IMR-90 (cell line): ENCODE measurements around the gene CCNK. TPM values are rescaled to one million over a fixed set of nuclear protein-coding genes. Genes with fewer than 3 reads are reported as not detected.

Source experiments
- ATAC-seq: fragments of 200-7000 bp; cut with Tn5 transposase; 2 replicates; pipeline ENCODE4 v1.9.1; 2020; ENCODE audit warnings: low read depth, mild to moderate bottlenecking, moderate library complexity
- BruUV-seq: library from RNA; stranded (reverse); fragments of 400-500 nt; replicated peaks from 2 replicates; lab custom pipeline; 2021; lab: Mats Ljungman, UMichigan
- CTCF ChIA-PET: fragments of 300-600 bp; formaldehyde crosslinking; extraction: SDS; loops from one replicate; lab custom pipeline; 2021; ENCODE audit warnings: antibody characterized with exemption; lab: Yijun Ruan, JAX
- POLR2A ChIA-PET: fragments of 300-600 bp; sonication (Branson Sonifier 250); formaldehyde crosslinking; loops from one replicate; lab custom pipeline; 2022; ENCODE audit warnings: antibody characterized with exemption; ENCODE audit not compliant: unreplicated experiment; lab: Charles Lee
- DNase-seq: peaks from one replicate; pipeline ENCODE4 v3.0.0; 2013
- H2AFZ ChIP-seq: replicated peaks from 2 replicates; pipeline ENCODE3; 2013; ENCODE audit warnings: low read length, mild to moderate bottlenecking; ENCODE audit not compliant: poor library complexity
- H2AK5ac ChIP-seq: 2 replicates; pipeline ENCODE4 v1.6.1; 2013; ENCODE audit warnings: low read depth, low read length, inconsistent platforms
- H2AK9ac ChIP-seq: replicated peaks from 2 replicates; pipeline ENCODE3; 2013; ENCODE audit warnings: mild to moderate bottlenecking, low read depth, low read length, moderate library complexity; ENCODE audit not compliant: poor library complexity
- H2BK120ac ChIP-seq: 2 replicates; pipeline ENCODE4 v1.6.1; 2013; ENCODE audit warnings: low read depth, low read length, inconsistent platforms
- H2BK15ac ChIP-seq: 3 replicates; pipeline ENCODE4 v1.6.1; 2013; ENCODE audit warnings: low read depth, low read length, inconsistent platforms
- H2BK20ac ChIP-seq: 2 replicates; pipeline ENCODE4 v1.6.1; 2013; ENCODE audit warnings: low read depth, mild to moderate bottlenecking, inconsistent platforms, low read length, moderate library complexity
- H2BK5ac ChIP-seq: 2 replicates; pipeline ENCODE4 v1.6.1; 2013; ENCODE audit warnings: mild to moderate bottlenecking, low read depth, low read length, inconsistent platforms; ENCODE audit not compliant: poor library complexity, severe bottlenecking
- H3K14ac ChIP-seq: replicated peaks from 2 replicates; pipeline ENCODE4 v1.6.1; 2013; ENCODE audit warnings: low read depth, low read length, inconsistent platforms
- H3K18ac ChIP-seq: 2 replicates; pipeline ENCODE4 v1.6.1; 2013; ENCODE audit warnings: low read depth, low read length, control low read depth
- H3K23ac ChIP-seq: 2 replicates; pipeline ENCODE4 v1.6.1; 2013; ENCODE audit warnings: low read depth, low read length, inconsistent platforms
- H3K27ac ChIP-seq: 2 replicates; pipeline ENCODE4 v1.5.1; 2013; ENCODE audit warnings: mild to moderate bottlenecking, control low read depth, low read length; ENCODE audit not compliant: insufficient read depth
- H3K27me3 ChIP-seq: 2 replicates; pipeline ENCODE4 v1.6.1; 2013; ENCODE audit warnings: low read length; ENCODE audit not compliant: control insufficient read depth, insufficient read depth
- H3K36me3 ChIP-seq: 2 replicates; pipeline ENCODE4 v1.6.1; 2013; ENCODE audit warnings: low read length, mixed read lengths; ENCODE audit not compliant: control insufficient read depth, insufficient read depth
- H3K4ac ChIP-seq: 2 replicates; pipeline ENCODE4 v1.6.1; 2013; ENCODE audit warnings: low read depth, low read length, inconsistent platforms
- H3K4me1 ChIP-seq: 2 replicates; pipeline ENCODE4 v1.6.1; 2013; ENCODE audit warnings: low read length, mixed read lengths; ENCODE audit not compliant: control insufficient read depth, insufficient read depth
- H3K4me2 ChIP-seq: 2 replicates; pipeline ENCODE4 v1.6.1; 2013; ENCODE audit warnings: low read depth, mild to moderate bottlenecking, control low read depth, low read length, moderate library complexity
- H3K4me3 ChIP-seq: 2 replicates; pipeline ENCODE4 v1.5.1; 2013; ENCODE audit warnings: low read depth, mild to moderate bottlenecking, control low read depth, low read length, moderate library complexity; ENCODE audit not compliant: insufficient read depth
- H3K56ac ChIP-seq: 2 replicates; pipeline ENCODE4 v1.6.1; 2013; ENCODE audit warnings: low read length, inconsistent platforms; ENCODE audit not compliant: insufficient read depth; ENCODE audit errors: extremely low read depth
- H3K79me1 ChIP-seq, 2 experiments: 2 replicates each; pipeline ENCODE4 v1.6.1; 2013; ENCODE audit warnings: low read length in 2 of 2, inconsistent platforms in 1 of 2, low read depth in 1 of 2
- H3K9ac ChIP-seq: 2 replicates; pipeline ENCODE4 v1.6.1; 2013; ENCODE audit warnings: low read depth, low read length, control low read depth
- H3K9me1 ChIP-seq: 2 replicates; pipeline ENCODE4 v1.6.1; 2013; ENCODE audit warnings: low read length, inconsistent platforms; ENCODE audit not compliant: insufficient read depth
- H3K9me3 ChIP-seq: 2 replicates; pipeline ENCODE4 v1.6.1; 2013; ENCODE audit warnings: low read length; ENCODE audit not compliant: control insufficient read depth, insufficient read depth
- H4K20me1 ChIP-seq: 2 replicates; pipeline ENCODE4 v1.6.1; 2013; ENCODE audit warnings: low read length, inconsistent platforms; ENCODE audit not compliant: insufficient read depth
- H4K5ac ChIP-seq: 2 replicates; pipeline ENCODE4 v1.6.1; 2013; ENCODE audit warnings: mild to moderate bottlenecking, low read depth, low read length, control low read depth
- H4K8ac ChIP-seq, 2 experiments: 2 replicates each; pipeline ENCODE4 v1.6.1; 2013; ENCODE audit warnings: low read depth in 2 of 2, low read length in 2 of 2, control low read depth in 1 of 2, inconsistent platforms in 1 of 2
- H4K91ac ChIP-seq: 2 replicates; pipeline ENCODE4 v1.6.1; 2013; ENCODE audit warnings: low read depth, low read length, inconsistent platforms; ENCODE audit not compliant: insufficient read depth
- BHLHE40 ChIP-seq: fragments of 150-350 bp; IDR thresholded peaks from 2 replicates; pipeline ENCODE4 v1.6.1; 2016; ENCODE audit warnings: mild to moderate bottlenecking, low read depth, low read length
- CEBPB ChIP-seq: IDR thresholded peaks from 2 replicates; pipeline ENCODE4 v1.6.1; 2012; ENCODE audit warnings: low read depth, low read length, improper control_type of control experiment
- CHD1 ChIP-seq: IDR thresholded peaks from 2 replicates; pipeline ENCODE4 v1.6.1; 2012; ENCODE audit warnings: low read depth, low read length, improper control_type of control experiment
- FOS ChIP-seq: fragments of 150-350 bp; IDR thresholded peaks from 2 replicates; pipeline ENCODE4 v1.6.1; 2016; ENCODE audit warnings: low read depth, low read length
- MAFK ChIP-seq: IDR thresholded peaks from 2 replicates; pipeline ENCODE4 v1.6.1; 2012; ENCODE audit warnings: low read depth, low read length, improper control_type of control experiment
- MAZ ChIP-seq: IDR thresholded peaks from 2 replicates; pipeline ENCODE4 v1.6.1; 2012; ENCODE audit warnings: low read depth, mild to moderate bottlenecking, low read length, improper control_type of control experiment, moderate library complexity, borderline replicate concordance
- MXI1 ChIP-seq: IDR thresholded peaks from 2 replicates; pipeline ENCODE4 v1.6.1; 2012; ENCODE audit warnings: low read depth, mild to moderate bottlenecking, low read length, moderate library complexity, borderline replicate concordance
- NFE2L2 ChIP-seq: fragments of 150-350 bp; IDR thresholded peaks from 2 replicates; pipeline ENCODE4 v1.6.1; 2016; ENCODE audit warnings: low read depth, mild to moderate bottlenecking, low read length
- POLR2A ChIP-seq: IDR thresholded peaks from 2 replicates; pipeline ENCODE4 v1.6.1; 2012; ENCODE audit warnings: mild to moderate bottlenecking, low read depth, low read length
- RAD21 ChIP-seq: IDR thresholded peaks from 2 replicates; pipeline ENCODE4 v1.6.1; 2012; ENCODE audit warnings: low read length, improper control_type of control experiment
- RCOR1 ChIP-seq: IDR thresholded peaks from 2 replicates; pipeline ENCODE4 v1.6.1; 2012; ENCODE audit warnings: mild to moderate bottlenecking, low read length, improper control_type of control experiment; ENCODE audit not compliant: insufficient replicate concordance
- RFX5 ChIP-seq: IDR thresholded peaks from 2 replicates; pipeline ENCODE4 v1.8.0; 2012; ENCODE audit warnings: low read depth, mild to moderate bottlenecking, low read length, moderate library complexity
- SMC3 ChIP-seq: fragments of 150-350 bp; IDR thresholded peaks from 2 replicates; pipeline ENCODE4 v1.6.1; 2016; ENCODE audit warnings: low read depth, mild to moderate bottlenecking, antibody characterized with exemption, low read length, moderate library complexity
- WGBS, 2 experiments: methylation state at CpG; one replicate each; pipeline versions ENCODE4 v1.1.5 to v1.1.7; 2013; ENCODE audit warnings: missing lambda C conversion rate in 2 of 2; ENCODE audit not compliant: insufficient read length in 1 of 2; ENCODE audit errors: extremely low coverage in 2 of 2; 5-methylcytosine and 5-hydroxymethylcytosine counted together
- dilution Hi-C: fragments of 300-500 bp; cut with HindIII; formaldehyde crosslinking; loops from one replicate; pipeline ENCODE4 v1.14.3; 2018; ENCODE audit warnings: low sequenced_read_pairs; ENCODE audit not compliant: unreplicated experiment
- in situ Hi-C: fragments of 300-500 bp; cut with MboI; formaldehyde crosslinking; loops from 3 replicates; pipeline ENCODE4 v1.14.3; 2019; ENCODE audit warnings: low sequenced_read_pairs, inconsistent platforms, mixed read lengths
- intact Hi-C: fragments of 100-400 bp; cut with micrococcal nuclease; formaldehyde crosslinking; loops from 2 replicates; pipeline ENCODE4 v1.10.0; 2022
- polyA plus RNA-seq, 3 experiments: library from polyadenylated mRNA; depleted of rRNA; stranded (reverse); fragments of >200 nt; gene quantifications; 2 replicates each; pipeline ENCODE4 v1.2.3, GENCODE V29; 2012; ENCODE audit warnings: low replicate concordance in 1 of 3
- total RNA-seq: library from RNA; depleted of rRNA; stranded (reverse); fragments of >200 nt; gene quantifications from 2 replicates; pipeline ENCODE4 v1.2.3, GENCODE V29; 2012
- TF ChIP-seq, protein P1 (sequence below): fragments of 150-350 bp; IDR thresholded peaks from 2 replicates; pipeline ENCODE4 v1.6.1; 2017; ENCODE audit warnings: mild to moderate bottlenecking, antibody characterized with exemption, low read length, low read depth
- TF ChIP-seq, protein P2 (sequence below): conservative IDR thresholded peaks from 2 replicates; pipeline ENCODE4 v1.5.1; 2012; ENCODE audit warnings: mild to moderate bottlenecking, low read depth, low read length, improper control_type of control experiment
- TF ChIP-seq, protein P3 (sequence below): fragments of 150-350 bp; IDR thresholded peaks from 2 replicates; pipeline ENCODE4 v1.6.1; 2016; ENCODE audit warnings: low read depth, mild to moderate bottlenecking, low read length, moderate library complexity, borderline replicate concordance

Gene CCNK
- total and polyA plus RNA-seq, 2 of the 4 experiments (the other 2 are of a cell fraction): 18.8 to 38.3 TPM

DNA sequence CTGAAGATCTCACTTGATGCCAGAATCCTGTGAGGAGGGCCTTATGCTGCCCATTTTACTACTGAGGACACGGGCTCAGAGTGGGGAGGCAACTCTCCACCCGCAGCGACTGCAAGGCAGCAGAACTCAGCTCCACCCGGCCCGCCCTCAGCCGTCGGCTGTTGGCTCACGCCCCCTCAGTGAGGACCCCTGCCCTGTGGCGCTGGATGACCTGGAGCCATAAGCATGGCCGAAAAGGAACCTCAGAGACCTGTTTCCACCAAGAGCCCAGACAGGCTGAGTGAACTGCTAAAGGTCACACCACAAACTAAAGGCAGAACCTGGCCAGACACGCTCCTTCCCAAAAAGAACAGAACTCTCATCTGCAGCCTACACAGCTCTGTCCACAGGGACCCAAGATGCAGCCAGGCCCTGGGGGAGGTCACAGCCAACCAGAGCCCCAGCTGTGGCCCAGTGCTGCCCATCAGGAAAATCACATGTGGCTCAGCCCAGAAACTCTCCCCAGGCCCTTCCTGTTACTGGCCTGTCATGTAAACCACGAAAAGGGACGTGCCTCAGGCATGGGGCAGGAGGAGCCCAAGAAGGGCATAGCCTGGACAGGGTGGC lies 32.8 kb downstream of the CCNK start:
- Histone ChIP-seq H3K14ac (no peak overlapping the region), H3K9me3 (no peaks in the 10 kb centered on the region), H2BK20ac (no peak overlapping the region), H3K56ac (no peak overlapping the region), H2BK5ac (no peak overlapping the region), H2BK120ac (no peak overlapping the region), H3K4ac (no peak overlapping the region), H3K4me3 (no peak overlapping the region), H3K27me3 (no peaks in the 10 kb centered on the region), H3K4me2 (no peak overlapping the region), H2AFZ (no peak overlapping the region), H2BK15ac (no peak overlapping the region), H2AK5ac (no peak overlapping the region; the same call in 1 of the 2 replicates), H3K79me1 (peaks cover 8 to 57% of the 10 kb centered on the region in 2 experiments), H3K36me3 (peaks cover 30% of the 10 kb centered on the region), H4K20me1 (peaks cover 45% of the 10 kb centered on the region), H3K9me1 (no peaks in the 10 kb centered on the region), H3K9ac (no peak overlapping the region), H3K27ac (no peak overlapping the region), H3K23ac (no peak overlapping the region), H3K4me1 (peaks cover 15% of the 10 kb centered on the region), H4K91ac (no peak overlapping the region), H3K18ac (no peak overlapping the region), H2AK9ac (no peak overlapping the region), H4K5ac (no peak overlapping the region), H4K8ac (no peak overlapping the region)
- DNase-seq: no peak
- dilution Hi-C loops (no loop called here), in situ Hi-C loops (loop anchor here (5.0 kb wide), 1 partner anchor 368 kb away; no protein-coding TSS in a partner anchor), intact Hi-C loops (no loop called here)
- TF ChIP-seq POLR2A: no peak
- TF ChIP-seq, protein P1, sequence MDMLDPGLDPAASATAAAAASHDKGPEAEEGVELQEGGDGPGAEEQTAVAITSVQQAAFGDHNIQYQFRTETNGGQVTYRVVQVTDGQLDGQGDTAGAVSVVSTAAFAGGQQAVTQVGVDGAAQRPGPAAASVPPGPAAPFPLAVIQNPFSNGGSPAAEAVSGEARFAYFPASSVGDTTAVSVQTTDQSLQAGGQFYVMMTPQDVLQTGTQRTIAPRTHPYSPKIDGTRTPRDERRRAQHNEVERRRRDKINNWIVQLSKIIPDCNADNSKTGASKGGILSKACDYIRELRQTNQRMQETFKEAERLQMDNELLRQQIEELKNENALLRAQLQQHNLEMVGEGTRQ: no peak
- TF ChIP-seq CHD1: no peak
- TF ChIP-seq RCOR1: no peak
- TF ChIP-seq NFE2L2: no peak
- TF ChIP-seq, protein P2, sequence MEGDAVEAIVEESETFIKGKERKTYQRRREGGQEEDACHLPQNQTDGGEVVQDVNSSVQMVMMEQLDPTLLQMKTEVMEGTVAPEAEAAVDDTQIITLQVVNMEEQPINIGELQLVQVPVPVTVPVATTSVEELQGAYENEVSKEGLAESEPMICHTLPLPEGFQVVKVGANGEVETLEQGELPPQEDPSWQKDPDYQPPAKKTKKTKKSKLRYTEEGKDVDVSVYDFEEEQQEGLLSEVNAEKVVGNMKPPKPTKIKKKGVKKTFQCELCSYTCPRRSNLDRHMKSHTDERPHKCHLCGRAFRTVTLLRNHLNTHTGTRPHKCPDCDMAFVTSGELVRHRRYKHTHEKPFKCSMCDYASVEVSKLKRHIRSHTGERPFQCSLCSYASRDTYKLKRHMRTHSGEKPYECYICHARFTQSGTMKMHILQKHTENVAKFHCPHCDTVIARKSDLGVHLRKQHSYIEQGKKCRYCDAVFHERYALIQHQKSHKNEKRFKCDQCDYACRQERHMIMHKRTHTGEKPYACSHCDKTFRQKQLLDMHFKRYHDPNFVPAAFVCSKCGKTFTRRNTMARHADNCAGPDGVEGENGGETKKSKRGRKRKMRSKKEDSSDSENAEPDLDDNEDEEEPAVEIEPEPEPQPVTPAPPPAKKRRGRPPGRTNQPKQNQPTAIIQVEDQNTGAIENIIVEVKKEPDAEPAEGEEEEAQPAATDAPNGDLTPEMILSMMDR: no peak
- TF ChIP-seq RFX5: no peak
- TF ChIP-seq MAFK: no peak
- TF ChIP-seq MAZ: no peak
- TF ChIP-seq, protein P3, sequence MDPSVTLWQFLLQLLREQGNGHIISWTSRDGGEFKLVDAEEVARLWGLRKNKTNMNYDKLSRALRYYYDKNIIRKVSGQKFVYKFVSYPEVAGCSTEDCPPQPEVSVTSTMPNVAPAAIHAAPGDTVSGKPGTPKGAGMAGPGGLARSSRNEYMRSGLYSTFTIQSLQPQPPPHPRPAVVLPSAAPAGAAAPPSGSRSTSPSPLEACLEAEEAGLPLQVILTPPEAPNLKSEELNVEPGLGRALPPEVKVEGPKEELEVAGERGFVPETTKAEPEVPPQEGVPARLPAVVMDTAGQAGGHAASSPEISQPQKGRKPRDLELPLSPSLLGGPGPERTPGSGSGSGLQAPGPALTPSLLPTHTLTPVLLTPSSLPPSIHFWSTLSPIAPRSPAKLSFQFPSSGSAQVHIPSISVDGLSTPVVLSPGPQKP: no peak
- TF ChIP-seq SMC3: no peak
- TF ChIP-seq MXI1: no peak
- no peak for TF ChIP-seq FOS
- no peak for TF ChIP-seq RAD21
- no peak for TF ChIP-seq BHLHE40
- TF ChIP-seq CEBPB: no peak
- 89% methylated on average over 12 of the region's 13 CpGs; no CpG with 5 or more reads in 1 of the 2 experiments for WGBS, 2 experiments
- POLR2A ChIA-PET: no interaction called here
- CTCF ChIA-PET: no interaction called here
- no peak for ATAC-seq
- BruUV-seq: no TSS peak
